Esophagus mucosa (tissue), 1 donor: ENCODE data around the gene IKZF1. TPM values are rescaled to one million over a fixed set of nuclear protein-coding genes. Genes with fewer than 3 reads are reported as not detected.

Source experiments
- ATAC-seq: fragments of 200-7000 bp; cut with Tn5 transposase; one replicate; pipeline ENCODE4 v1.9.1; 2020
- total RNA-seq: library from RNA; stranded (reverse); gene quantifications from one replicate; pipeline ENCODE4 v1.2.4, GENCODE V29; 2023
- donor health status: DM: yes; HTN: yes; CAD: no.

IKZF1 gene
- total RNA-seq, 1 donor from 2014 or later: 2.1 TPM

GRCh38 chr7:50309721-50310120 lies 5.2 kb downstream of the IKZF1 start:
- ATAC-seq: no peak

DNA sequence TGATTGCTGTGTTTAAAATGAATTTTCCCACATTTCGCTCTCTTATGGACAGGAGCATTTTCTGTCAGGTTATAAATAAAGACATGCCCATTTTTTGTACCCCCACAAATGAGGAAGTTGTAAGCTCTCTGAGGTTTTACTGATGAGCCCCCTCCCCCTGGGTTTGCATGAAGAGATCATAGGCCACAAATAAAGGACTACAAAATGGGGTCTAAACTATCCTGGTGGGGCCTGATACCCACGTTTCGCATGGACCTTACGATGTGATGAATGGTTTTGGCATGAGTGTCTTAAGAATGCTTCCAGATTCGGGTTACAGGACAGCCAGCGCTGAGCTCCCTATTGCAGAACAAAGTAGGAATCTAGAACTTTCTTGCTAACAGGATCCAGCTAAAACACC lies 5.8 kb downstream of the IKZF1 start:
- no peak for ATAC-seq

DNA sequence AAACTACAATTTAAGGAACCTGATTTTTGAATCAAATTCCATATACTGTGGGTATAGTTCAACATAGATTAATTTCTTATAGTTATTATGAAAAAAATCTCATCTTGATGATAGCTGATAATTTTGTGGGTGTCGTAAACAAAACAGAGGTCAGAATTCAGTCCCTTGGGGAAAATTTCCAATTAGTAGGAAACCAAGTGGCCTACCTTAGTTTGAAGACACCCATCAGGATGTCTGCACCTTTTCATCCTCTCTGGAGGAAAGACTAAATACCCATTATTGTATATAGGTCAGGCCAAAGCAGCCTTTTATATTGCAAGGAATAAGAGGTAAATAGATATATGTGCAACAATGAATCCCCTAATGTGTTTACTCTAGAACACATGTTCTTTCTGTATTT lies 6.4 kb downstream of the IKZF1 start:
- ATAC-seq: no peak

- no peak for ATAC-seq
Observed at GRCh38 chr7:50312250-50313162, 8.0 kb downstream of the IKZF1 start.

DNA sequence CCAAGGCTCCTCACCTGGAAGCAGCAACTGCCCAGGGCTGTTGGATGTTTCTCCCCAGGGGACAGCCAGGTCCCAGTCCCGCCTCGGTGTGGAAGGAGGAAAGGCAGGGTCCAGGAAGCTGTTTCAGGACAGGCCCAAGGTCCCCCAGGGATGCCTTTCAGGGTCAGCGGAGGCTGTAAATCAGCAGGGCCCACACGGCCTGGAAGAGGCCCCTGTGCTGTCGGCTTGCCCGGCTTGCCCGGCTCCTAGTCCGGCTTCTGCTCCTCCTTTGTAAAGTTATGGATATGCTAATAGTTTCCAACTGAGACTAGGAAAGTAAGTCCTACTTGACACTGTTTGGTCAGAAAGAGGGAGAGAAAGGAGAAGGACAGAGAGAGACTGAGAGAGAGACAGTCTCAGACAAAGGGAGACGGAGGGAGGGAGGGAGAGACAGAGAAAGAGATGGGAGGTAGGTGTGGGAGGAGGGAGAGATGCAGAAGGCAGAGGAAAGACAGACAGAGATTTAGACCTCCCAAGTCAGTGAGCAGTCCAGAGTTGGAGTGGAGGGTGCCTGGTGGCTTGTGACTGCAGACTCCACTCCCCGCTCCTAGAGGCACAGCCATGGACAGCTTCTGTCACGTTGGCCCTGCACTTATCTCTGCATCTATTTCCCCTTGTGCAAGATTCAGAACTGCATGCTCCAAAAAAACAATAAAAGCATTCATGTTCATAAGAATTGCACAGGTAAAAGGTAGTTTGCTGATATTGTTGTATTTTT lies 10.5 kb downstream of the IKZF1 start:
- no peak for ATAC-seq

- ATAC-seq: no peak
Observed at GRCh38 chr7:50315739-50316671, 11.5 kb downstream of the IKZF1 start.

DNA sequence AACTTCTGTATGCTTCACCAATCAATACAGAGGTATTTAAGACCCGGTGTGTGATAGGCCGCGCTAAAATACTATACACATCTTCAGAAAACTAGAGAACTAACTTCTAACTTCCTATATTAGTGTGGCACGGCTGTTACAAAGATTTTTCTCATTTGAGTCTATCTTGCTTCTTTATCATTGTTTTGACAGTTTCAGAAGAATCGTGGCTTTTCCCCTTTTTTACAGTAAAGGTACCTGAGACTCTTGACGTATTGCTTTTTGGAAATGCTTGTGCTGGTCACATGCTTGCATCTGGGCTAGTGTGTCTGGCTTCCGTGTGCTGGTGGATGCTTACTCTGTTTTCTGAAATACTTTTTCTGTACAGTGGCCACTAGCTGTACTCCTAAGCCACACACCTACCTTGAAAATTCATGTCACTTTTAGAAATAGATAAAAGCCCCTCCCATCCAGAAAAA lies 12.7 kb downstream of the IKZF1 start:
- ATAC-seq: no peak

DNA sequence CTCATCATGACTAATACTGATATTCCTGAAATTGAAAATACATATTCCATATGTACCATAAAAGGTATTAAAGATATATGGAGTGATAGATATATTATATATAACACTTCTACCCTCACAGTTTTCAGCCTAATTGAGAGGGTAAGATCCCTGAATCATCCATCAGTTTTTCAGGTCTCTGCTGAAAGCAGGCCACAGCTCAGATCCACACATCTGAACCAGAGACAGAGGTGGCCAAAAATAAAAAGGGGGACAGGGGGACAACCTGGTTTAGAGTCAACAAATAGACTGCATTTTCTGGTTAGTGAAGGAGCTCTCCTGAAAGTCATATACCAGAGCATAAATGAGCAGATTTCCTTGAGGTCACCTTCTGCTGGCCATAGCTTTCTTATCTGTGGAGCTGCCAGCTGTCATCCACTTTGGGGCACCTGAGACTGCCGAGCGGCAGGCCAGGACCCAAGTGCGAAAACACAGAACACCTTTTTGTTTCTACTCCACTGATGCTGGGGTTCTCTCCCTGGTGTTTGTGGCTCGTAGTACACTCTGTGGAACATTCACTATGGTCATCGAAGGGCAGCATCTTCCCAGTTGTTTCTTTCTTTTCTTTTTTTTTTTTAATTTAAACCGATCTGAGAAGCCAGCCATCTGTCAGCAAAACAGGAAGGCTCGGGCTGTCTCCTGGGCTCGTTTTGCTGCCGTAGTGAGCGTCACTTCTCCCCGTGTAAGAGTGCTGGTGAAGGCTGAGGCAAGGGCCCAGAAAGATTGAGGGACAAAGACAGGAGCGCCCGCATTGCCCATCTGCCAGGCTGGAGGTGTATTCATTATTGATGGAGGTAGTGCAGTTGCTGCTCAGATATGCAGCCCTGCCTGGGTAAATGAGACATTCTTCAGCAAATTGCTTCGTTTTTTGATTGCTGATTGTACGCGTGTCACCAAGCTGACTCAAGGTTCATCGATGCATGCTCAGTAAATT lies 13.5 kb downstream of the IKZF1 start:
- no peak for ATAC-seq

DNA sequence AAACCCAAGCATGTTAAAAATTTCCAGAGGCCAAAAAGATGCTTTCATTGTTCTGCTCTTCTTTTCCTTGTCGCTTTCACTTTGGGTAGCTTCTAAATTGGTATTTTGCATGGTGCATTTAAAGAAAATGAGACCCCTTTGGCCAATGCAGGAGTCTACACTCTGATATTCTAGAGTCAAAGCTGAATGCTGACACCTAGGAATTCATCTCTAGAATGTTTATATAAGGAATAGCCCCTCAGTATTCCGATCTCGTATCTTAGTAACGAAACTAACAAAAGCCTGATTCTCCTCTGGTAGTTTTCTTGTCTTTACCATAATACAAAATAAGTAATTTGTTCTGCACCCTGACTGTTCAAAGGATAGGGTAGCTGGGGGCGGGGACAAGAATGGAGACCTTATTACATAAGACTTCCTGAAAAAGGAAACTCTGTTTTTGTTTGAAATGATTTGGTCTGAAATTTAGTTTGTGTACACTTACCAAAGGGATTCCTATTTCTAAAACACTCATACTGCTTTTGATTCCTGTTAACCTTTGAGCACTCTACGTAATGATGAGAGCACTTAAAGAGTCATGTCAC lies 17.1 kb downstream of the IKZF1 start:
- ATAC-seq: no peak

GRCh38 chr7:50324113-50324512 lies 19.6 kb downstream of the IKZF1 start:
- no peak for ATAC-seq

DNA sequence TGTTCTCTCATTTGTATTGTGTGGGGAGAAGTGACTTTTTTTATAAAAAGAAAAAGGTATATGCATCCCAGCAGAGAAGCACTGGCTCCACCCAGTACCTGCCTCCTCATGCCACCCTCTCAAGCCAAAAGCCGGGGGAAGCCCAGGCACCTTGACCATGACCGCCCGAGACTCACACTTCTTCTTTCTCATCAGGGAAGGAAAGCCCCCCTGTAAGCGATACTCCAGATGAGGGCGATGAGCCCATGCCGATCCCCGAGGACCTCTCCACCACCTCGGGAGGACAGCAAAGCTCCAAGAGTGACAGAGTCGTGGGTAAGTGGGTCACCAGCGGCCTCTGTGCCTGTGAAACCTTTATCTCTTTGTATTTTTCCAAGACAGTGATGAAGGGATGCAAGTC lies 22.9 kb downstream of the IKZF1 start:
- no peak for ATAC-seq

DNA sequence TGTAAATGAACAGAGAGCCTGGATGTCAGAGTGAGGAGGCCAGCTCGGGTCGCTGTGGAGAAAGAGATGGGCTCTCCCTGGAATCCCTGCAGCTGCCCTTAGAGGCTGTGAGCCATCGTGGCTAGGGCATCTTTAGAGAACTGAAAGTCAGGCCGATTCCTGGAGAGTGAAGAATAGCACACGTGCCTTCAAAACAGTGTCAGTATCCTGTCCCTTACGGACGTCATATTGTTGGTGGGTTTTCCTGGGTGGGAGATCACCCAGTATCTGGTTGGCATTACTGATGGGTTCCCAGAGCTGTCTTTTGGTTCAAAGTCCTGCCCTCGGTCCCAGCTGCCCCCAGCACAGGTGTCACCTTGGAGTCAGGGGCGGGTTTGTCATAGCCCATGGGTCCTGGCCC lies 25.3 kb downstream of the IKZF1 start:
- no peak for ATAC-seq

DNA sequence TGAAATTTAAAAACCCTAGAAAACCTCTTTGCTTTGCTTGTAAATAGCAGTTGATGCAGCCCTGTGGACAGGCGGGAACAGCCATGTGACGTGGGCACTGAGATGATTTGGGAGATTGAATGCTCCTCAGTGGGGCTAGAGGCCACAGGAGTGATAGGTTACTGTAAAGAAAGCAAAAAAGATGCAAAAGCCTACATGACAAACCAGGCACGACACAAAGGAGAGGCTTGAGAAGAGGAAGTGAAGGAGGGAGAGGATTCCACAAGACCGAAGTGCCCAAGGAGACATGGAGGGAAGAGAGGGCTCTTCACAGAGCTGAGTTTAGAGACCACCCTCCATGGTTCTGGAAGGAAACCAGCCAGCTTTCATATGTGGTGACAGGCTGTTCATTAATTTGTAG lies 25.7 kb downstream of the IKZF1 start:
- no peak for ATAC-seq

GRCh38 chr7:50330696-50331095 lies 26.2 kb downstream of the IKZF1 start:
- ATAC-seq: no peak

DNA sequence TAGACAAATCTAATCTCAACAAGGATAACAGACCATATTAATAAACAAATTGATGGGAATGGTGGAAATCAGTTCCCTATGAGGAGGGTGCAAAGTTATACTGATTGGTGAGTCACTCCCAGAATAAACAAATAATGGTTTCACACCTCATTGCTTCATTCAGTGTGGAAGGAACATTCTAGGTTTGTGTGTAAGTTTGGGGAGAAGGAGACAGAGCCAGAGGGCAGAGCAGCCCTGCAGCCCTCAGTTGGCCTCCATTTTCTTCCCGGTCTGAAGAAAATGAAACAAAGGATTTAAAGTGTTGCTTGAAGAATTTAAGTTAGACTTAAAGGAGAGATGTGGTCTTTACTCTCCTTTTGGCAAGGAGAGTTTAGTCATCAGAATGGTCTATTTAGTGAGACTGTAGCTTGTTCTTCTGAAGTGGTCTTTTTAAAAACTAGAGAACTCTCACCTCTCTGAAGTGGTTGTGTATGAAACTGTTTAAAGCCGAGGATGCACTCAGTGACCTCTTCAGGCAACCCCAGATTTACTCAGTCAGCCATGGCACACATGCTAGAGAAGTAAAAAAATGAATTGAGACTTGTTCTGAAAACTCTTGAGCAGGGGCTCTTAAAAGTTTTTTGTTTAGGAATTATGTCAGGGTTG lies 27.2 kb downstream of the IKZF1 start:
- ATAC-seq: no peak

DNA sequence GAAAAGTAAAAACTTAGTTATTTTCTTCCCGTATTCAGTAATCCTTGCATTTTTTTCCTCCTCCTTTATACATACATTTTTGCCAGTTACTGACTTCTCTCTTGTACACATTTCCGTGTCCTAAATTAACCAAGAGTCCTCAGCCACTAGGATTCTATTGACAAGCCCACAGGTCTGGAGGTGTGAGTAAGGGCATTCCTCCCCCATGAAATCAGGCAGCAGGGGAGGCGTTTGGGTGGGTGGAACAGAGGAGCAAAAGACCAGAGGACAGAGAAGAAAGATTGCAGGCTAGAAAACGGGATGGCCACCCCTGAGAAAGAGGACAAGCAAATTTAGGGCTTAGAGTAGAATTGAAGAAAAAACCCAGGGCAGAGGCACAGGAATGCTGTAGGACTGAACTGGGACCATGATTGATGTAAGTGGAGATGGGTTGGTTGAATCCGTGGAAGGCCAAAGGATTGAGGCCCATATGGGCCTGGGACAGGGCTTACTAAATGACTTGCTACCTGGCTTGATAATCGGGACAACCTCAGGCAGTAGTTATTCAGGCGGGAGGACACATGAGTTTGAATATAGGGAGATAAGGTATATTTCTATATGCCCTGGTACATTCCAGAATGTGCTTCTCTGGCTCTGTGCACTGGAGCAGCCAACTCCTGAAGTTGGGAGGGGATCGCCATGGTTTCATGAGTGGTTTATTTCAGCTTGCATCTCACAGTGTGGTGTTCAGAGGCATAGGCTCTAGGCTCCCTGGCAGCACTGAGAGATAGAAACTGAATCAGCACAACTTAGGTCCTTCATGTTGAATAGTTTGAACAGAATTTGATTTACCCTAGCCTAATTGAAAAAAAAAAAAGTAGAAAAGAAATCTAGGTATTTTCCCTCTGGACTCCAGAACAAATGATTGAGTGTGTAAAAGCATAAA lies 28.0 kb downstream of the IKZF1 start:
- ATAC-seq: no peak

- no peak for ATAC-seq
Observed at GRCh38 chr7:50333221-50333651, 28.7 kb downstream of the IKZF1 start.

DNA sequence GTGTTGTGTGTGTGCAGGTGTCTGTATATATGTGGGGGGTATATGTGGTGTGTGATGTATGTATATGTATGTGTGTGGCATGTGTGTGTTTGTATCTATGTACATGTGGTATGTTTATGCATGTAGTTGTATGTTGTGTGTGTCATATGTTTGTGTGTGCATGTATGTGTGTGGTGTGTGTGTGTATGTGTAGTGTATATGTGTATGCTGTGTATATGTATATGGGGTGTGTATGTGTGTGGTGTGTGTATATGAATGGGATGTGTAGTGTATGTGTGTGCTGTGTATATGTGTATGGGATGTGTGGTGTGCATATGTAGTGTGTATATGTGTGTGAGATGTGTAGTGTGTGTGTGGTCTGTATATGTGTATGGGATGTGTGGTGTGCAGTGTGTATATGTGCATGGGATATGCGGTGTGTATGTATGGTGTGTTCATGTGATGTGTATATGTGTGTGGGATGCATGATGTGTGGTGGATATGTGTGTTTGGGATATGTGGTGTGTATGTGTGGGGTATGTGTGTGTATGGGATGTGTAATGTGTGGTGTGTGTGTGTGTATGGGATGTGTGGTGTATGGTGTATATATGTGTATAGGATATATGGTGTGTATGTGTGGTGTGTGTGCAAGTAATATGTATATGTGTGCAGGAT lies 30.0 kb downstream of the IKZF1 start:
- no peak for ATAC-seq
